ENCODE results near the gene PWP1.

DNA sequence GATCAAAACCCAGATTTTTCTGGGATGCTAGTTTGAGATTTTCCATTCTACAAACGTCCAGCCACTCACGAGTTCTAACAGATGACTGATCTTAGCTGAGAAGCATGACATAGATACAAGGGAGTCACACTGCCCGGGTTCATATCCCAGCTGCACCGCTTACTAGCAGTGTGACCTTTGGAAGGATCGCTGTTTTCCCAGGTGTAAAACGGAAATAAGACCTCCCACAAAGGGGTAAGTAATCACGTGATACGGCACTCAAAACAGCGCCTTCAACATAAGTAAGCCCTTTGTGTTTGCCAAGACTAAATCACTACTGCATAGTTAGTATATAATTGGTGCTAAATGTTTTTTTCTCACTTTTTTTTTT is 624 bp upstream of the PWP1 start:
- TF ChIP-seq, protein P1, sequence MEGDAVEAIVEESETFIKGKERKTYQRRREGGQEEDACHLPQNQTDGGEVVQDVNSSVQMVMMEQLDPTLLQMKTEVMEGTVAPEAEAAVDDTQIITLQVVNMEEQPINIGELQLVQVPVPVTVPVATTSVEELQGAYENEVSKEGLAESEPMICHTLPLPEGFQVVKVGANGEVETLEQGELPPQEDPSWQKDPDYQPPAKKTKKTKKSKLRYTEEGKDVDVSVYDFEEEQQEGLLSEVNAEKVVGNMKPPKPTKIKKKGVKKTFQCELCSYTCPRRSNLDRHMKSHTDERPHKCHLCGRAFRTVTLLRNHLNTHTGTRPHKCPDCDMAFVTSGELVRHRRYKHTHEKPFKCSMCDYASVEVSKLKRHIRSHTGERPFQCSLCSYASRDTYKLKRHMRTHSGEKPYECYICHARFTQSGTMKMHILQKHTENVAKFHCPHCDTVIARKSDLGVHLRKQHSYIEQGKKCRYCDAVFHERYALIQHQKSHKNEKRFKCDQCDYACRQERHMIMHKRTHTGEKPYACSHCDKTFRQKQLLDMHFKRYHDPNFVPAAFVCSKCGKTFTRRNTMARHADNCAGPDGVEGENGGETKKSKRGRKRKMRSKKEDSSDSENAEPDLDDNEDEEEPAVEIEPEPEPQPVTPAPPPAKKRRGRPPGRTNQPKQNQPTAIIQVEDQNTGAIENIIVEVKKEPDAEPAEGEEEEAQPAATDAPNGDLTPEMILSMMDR (IDR thresholded peaks at IDR 0.05; ENCODE audit: borderline replicate concordance, extremely low read depth, low read length, poor library complexity, severe bottlenecking), result no peak
- TF ChIP-seq EZH2 (IDR thresholded peaks at IDR 0.05; ENCODE audit: borderline replicate concordance, low read depth, low read length, severe bottlenecking), result no peak
